ENCODE results near the gene HEY2. TPM values are rescaled to one million over a fixed set of nuclear protein-coding genes. Genes with fewer than 3 reads are reported as not detected.

Gene HEY2
- total RNA-seq, 1 donor from 2014 or later: 10.8 TPM

DNA sequence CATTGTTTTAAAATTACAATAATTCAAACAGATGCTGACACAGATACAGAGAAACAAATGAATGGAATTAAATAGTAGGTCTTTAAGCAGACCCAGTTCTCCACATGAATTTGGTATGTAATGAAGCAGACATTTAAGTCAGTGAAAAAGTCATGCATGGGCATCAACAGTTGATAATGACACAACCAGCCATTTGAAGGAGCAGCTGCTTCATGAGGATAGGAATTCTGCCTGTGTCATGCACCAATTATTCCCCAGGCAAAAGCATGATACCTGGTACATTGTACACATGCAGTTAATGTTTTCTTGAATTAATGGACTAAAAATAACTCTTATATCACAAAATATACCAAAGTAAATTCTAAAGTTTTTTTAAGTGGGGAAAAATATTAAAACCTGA lies 11.2 kb upstream of the HEY2 start:
- H3K9me3 Mint-ChIP-seq: no peaks in the 10 kb centered on the region
- H3K4me3 Mint-ChIP-seq: no peak overlapping the region
- peaks cover 74% of the 10 kb centered on the region for H3K27me3 Mint-ChIP-seq (ENCODE audit: low read depth)
- TF ChIP-seq CTCF (conservative IDR thresholded peaks at IDR 0.05): no peak
- no peak for DNase-seq (ENCODE audit: low read depth, low spot score)
- H3K36me3 Mint-ChIP-seq (ENCODE audit: low read depth): no peaks in the 10 kb centered on the region
- no peak overlapping the region for H3K27ac Mint-ChIP-seq (ENCODE audit: unreplicated experiment)
- H3K4me1 Mint-ChIP-seq: peaks cover 8% of the 10 kb centered on the region

- Mint-ChIP-seq H3K27ac (ENCODE audit: unreplicated experiment) (no peak overlapping the region), H3K9me3 (no peaks in the 10 kb centered on the region), H3K4me3 (no peak overlapping the region), H3K36me3 (ENCODE audit: low read depth) (no peaks in the 10 kb centered on the region), H3K4me1 (peaks cover 2% of the 10 kb centered on the region), H3K27me3 (ENCODE audit: low read depth) (peaks cover 79% of the 10 kb centered on the region)
- TF ChIP-seq CTCF (conservative IDR thresholded peaks at IDR 0.05): no peak
- DNase-seq (ENCODE audit: low read depth, low spot score): no peak
These were observed 10.1 kb upstream of the HEY2 start for GRCh38 chr6:125739364-125739763.

DNA sequence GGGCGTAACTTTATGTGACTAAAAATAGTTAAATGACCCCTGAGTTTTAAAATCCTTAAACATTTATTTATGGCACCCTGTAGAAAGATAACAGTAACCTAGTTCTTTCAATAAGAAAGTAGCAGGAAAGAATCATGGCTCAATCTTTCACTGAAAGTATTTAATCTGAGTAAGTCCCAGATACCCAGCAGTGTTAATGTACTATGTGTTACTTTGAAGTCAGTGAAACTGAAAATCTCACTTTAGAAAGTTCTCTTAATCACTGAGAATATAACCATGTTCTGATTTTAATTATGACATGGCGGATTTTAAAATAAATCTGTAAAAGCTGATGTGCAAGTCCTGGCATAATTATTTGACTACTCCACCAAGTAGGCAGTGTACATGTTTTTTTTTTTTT lies 8.1 kb upstream of the HEY2 start:
- peaks cover 85% of the 10 kb centered on the region for H3K27me3 Mint-ChIP-seq (ENCODE audit: low read depth)
- peaks cover 10% of the 10 kb centered on the region for H3K4me1 Mint-ChIP-seq
- no peaks in the 10 kb centered on the region for H3K36me3 Mint-ChIP-seq (ENCODE audit: low read depth)
- H3K9me3 Mint-ChIP-seq: no peaks in the 10 kb centered on the region
- H3K4me3 Mint-ChIP-seq: no peak overlapping the region
- no peak overlapping the region for H3K27ac Mint-ChIP-seq (ENCODE audit: unreplicated experiment)
- DNase-seq (ENCODE audit: low read depth, low spot score): no peak
- TF ChIP-seq CTCF (conservative IDR thresholded peaks at IDR 0.05): no peak

GRCh38 chr6:125742024-125742423 lies 7.4 kb upstream of the HEY2 start:
- Mint-ChIP-seq H3K4me3 (no peak overlapping the region), H3K36me3 (ENCODE audit: low read depth) (no peaks in the 10 kb centered on the region), H3K4me1 (peaks cover 17% of the 10 kb centered on the region), H3K27me3 (ENCODE audit: low read depth) (peaks cover 85% of the 10 kb centered on the region), H3K27ac (ENCODE audit: unreplicated experiment) (no peak overlapping the region), H3K9me3 (no peaks in the 10 kb centered on the region)
- DNase-seq (ENCODE audit: low read depth, low spot score): no peak
- TF ChIP-seq CTCF (conservative IDR thresholded peaks at IDR 0.05): no peak

GRCh38 chr6:125742464-125743120 lies 6.8 kb upstream of the HEY2 start:
- Mint-ChIP-seq H3K9me3 (no peaks in the 10 kb centered on the region), H3K27ac (ENCODE audit: unreplicated experiment) (no peak overlapping the region), H3K36me3 (ENCODE audit: low read depth) (no peaks in the 10 kb centered on the region), H3K27me3 (ENCODE audit: low read depth) (peaks cover 86% of the 10 kb centered on the region), H3K4me3 (no peak overlapping the region), H3K4me1 (peaks cover 17% of the 10 kb centered on the region)
- DNase-seq (ENCODE audit: low read depth, low spot score): no peak
- TF ChIP-seq CTCF (conservative IDR thresholded peaks at IDR 0.05): no peak
